ENCODE data around the gene CLCA1.

The CLCA1 gene

DNA sequence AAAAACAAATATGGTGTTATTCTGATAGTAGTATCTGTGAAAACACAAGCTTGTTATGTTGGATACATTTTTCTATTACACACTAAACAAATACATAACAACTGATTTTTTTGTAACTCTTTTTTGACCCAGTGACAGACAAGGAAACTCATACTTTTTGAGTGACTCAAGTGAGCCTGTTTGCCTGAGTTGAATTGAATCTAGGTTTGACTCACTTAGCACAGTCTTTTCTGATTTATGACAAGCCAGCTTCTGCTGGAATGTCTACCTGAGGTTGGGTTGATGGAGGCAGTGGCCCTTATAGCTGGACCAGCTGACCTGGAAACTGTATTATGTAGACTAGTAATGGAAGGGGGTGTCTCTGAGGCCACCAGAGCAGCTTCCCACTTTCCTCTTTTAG, 73.9 kb downstream of the CLCA1 start:
- no peak overlapping the region for H3K27ac ChIP-seq (ENCODE audit: insufficient read depth in 1 of 2, low read depth in 1 of 2, low read length in 2 of 2, poor library complexity in 1 of 2, severe bottlenecking in 2 of 2)
- H3K36me3 ChIP-seq (ENCODE audit: control insufficient read depth in 4 of 4, insufficient read depth in 4 of 4, low read length in 3 of 4): no peaks in the 10 kb centered on the region
- ChIA-PET CTCF (no interaction called here), POLR2A (interaction anchor here (0.5 kb wide), 1 partner anchor 8 kb away, joined by 5 read pairs; no protein-coding TSS in a partner anchor)
- no peaks in the 10 kb centered on the region for H3K27me3 ChIP-seq (replicated peaks in 2 of 5; ENCODE audit: control insufficient read depth in 4 of 5, insufficient read depth in 5 of 5, low read length in 4 of 5)
- no peaks in the 10 kb centered on the region for H3K4me1 ChIP-seq (ENCODE audit: control extremely low read depth in 1 of 4, control insufficient read depth in 4 of 4, insufficient read depth in 4 of 4, low read length in 3 of 4)
- peaks cover 0 to 3% (median 0%) of the 10 kb centered on the region in 5 experiments for H3K9me3 ChIP-seq (ENCODE audit: control extremely low read depth in 1 of 5, control insufficient read depth in 4 of 5, insufficient read depth in 2 of 5, low read depth in 1 of 5, low read length in 4 of 5)
- DNase-seq: no peak
- no peak overlapping the region for H3K4me3 ChIP-seq (ENCODE audit: control insufficient read depth in 1 of 7, extremely low read depth in 1 of 7, insufficient read depth in 4 of 7, low read depth in 2 of 7, low read length in 6 of 7)

DNA sequence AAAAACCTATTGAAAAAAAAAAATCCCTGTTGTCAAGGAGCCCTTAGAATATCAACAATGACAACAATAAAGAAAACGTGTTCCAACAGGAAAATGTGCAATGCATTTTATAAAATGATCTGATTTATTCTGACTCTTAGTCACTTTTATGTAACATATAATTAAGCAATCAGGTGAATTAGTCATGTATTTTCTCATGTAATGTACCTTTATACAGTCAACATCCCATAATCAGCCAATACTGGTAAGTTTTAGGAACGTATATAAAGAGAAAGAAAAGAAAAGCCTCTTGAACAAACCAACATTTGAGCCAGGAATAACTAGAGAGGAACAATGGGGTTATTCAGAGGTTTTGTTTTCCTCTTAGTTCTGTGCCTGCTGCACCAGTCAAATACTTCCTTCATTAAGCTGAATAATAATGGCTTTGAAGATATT, 78.1 kb downstream of the CLCA1 start, which contains the start of gene CLCA4:
CLCA4 (plus strand) TSS at position 292 of the 435 bp plus-strand sequence; CDS start at position 334, 42 bp downstream.
- no peak within 1 kb of the TSS for H3K4me3 ChIP-seq (ENCODE audit: control insufficient read depth in 1 of 7, extremely low read depth in 1 of 7, insufficient read depth in 4 of 7, low read depth in 2 of 7, low read length in 6 of 7)
- WGBS (ENCODE audit: insufficient coverage): no CpG with 5 or more reads among the region's 2 CpGs
- H3K9me3 ChIP-seq (ENCODE audit: control extremely low read depth in 1 of 5, control insufficient read depth in 4 of 5, insufficient read depth in 2 of 5, low read depth in 1 of 5, low read length in 4 of 5): peaks cover 0 to 3% (median 0%) of the 10 kb centered on the region in 5 experiments
- H3K36me3 ChIP-seq (ENCODE audit: control insufficient read depth in 4 of 4, insufficient read depth in 4 of 4, low read length in 3 of 4): no peaks in the 10 kb centered on the region
- POLR2A ChIA-PET: no interaction called here
- H3K27ac ChIP-seq (ENCODE audit: insufficient read depth in 1 of 2, low read depth in 1 of 2, low read length in 2 of 2, poor library complexity in 1 of 2, severe bottlenecking in 2 of 2): no peak within 1 kb of the TSS
- H3K4me1 ChIP-seq (ENCODE audit: control extremely low read depth in 1 of 4, control insufficient read depth in 4 of 4, insufficient read depth in 4 of 4, low read length in 3 of 4): no peaks in the 10 kb centered on the region
- CTCF ChIA-PET: no interaction called here
- DNase-seq: peak in 1 of 3 donors; percentile 1
- H3K27me3 ChIP-seq (replicated peaks in 2 of 5; ENCODE audit: control insufficient read depth in 4 of 5, insufficient read depth in 5 of 5, low read length in 4 of 5): no peaks in the 10 kb centered on the region

DNA sequence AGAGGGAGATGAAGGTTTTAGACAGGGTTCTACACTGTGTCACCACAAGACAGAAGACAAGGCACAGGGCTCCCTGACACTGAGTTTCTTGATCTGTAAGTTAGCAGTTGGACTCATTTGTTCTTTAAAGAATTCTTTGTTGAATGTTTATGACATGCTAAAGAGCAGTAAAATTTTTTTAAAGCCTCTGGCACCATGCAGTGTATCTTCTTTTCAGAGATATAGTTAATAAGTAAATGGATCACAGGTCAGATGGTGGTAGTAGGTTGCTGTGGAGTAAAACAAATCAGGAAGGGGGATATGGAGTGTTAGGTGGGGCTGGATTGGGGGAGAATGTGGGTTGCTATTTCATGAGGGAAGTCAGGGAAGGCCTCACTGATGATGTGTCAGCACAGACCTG, 80.1 kb downstream of the CLCA1 start:
- Histone ChIP-seq H3K4me3 (ENCODE audit: control insufficient read depth in 1 of 7, extremely low read depth in 1 of 7, insufficient read depth in 4 of 7, low read depth in 2 of 7, low read length in 6 of 7) (no peak overlapping the region), H3K36me3 (ENCODE audit: control insufficient read depth in 4 of 4, insufficient read depth in 4 of 4, low read length in 3 of 4) (no peaks in the 10 kb centered on the region), H3K27ac (ENCODE audit: insufficient read depth in 1 of 2, low read depth in 1 of 2, low read length in 2 of 2, poor library complexity in 1 of 2, severe bottlenecking in 2 of 2) (no peak overlapping the region), H3K4me1 (ENCODE audit: control extremely low read depth in 1 of 4, control insufficient read depth in 4 of 4, insufficient read depth in 4 of 4, low read length in 3 of 4) (no peaks in the 10 kb centered on the region), H3K9me3 (ENCODE audit: control extremely low read depth in 1 of 5, control insufficient read depth in 4 of 5, insufficient read depth in 2 of 5, low read depth in 1 of 5, low read length in 4 of 5) (peaks cover 0 to 3% (median 0%) of the 10 kb centered on the region in 5 experiments), H3K27me3 (replicated peaks in 2 of 5; ENCODE audit: control insufficient read depth in 4 of 5, insufficient read depth in 5 of 5, low read length in 4 of 5) (no peaks in the 10 kb centered on the region)
- POLR2A ChIA-PET: no interaction called here
- CTCF ChIA-PET: no interaction called here
- DNase-seq: no peak

Data from common myeloid progenitor, CD34-positive (primary cell).